WERI-Rb-1 (cell line): Measurements from ENCODE around the gene UHMK1.

Source experiments
- DNase-seq: peaks from one replicate; pipeline ENCODE4 v3.0.0-alpha.2; 2020
- H3K27ac ChIP-seq: fragments of 250-450 bp; sonication (Bioruptor Pico); 2 replicates; pipeline ENCODE4 v1.5.1; 2020; ENCODE audit warnings: mild to moderate bottlenecking, moderate library complexity
- H3K27me3 ChIP-seq: fragments of 250-450 bp; sonication (Bioruptor Pico); 2 replicates; pipeline ENCODE4 v1.5.1; 2021; ENCODE audit warnings: mild to moderate bottlenecking, low read depth, moderate library complexity; ENCODE audit not compliant: insufficient read depth, severe bottlenecking
- H3K36me3 ChIP-seq: fragments of 250-450 bp; sonication (Bioruptor Pico); 2 replicates; pipeline ENCODE4 v1.5.1; 2020; ENCODE audit warnings: mild to moderate bottlenecking, moderate library complexity
- H3K4me3 ChIP-seq: 2 replicates; pipeline ENCODE4 v1.5.1; 2011; ENCODE audit warnings: low read depth, mild to moderate bottlenecking, control low read depth, low read length
- H3K9me3 ChIP-seq: fragments of 250-450 bp; sonication (Bioruptor Pico); 2 replicates; pipeline ENCODE4 v1.5.1; 2021; ENCODE audit warnings: mild to moderate bottlenecking, moderate library complexity; ENCODE audit not compliant: severe bottlenecking
- TF ChIP-seq, protein P1 (sequence below): IDR thresholded peaks from 2 replicates; pipeline ENCODE4 v1.5.1; 2011; ENCODE audit warnings: low read depth, mild to moderate bottlenecking, control low read depth, inconsistent platforms, low read length

Gene UHMK1

DNA sequence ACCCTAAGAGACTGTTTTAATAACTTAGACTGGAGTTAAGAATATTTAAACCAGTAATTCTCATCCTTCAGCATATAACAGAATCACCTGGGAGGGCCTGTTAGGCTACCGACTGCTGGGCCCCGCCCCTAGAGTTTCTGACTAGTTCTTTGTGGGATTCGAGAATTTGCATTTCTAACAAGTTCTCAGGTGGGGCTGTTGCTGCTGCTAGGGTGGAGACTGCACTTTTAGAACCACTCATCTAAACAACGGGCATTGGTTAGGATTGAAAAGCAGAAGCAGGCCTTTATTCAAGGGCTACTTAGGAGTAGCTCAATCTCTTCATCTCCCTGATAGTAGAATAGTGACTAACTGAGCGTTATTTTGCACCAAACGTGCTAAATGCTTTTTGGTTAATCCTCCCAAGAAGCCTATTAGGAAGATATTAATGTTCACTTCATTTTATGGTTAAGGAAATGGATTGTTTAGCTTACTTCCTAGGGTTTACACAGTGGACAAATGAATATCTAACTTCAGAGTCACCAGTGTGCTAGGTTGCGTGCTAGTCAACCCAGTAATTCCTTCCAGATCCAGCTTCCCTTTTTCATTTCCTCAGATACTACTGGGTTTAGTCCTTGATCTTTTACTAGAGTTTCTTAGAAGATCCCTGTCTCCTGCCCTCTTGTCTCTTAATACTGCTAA, 32.8 kb downstream of the UHMK1 start:
- H3K36me3 ChIP-seq: peaks cover 4% of the 10 kb centered on the region; the same call in 1 of the 2 replicates
- H3K4me3 ChIP-seq: no peak overlapping the region
- H3K9me3 ChIP-seq: no peaks in the 10 kb centered on the region
- TF ChIP-seq, protein P1, sequence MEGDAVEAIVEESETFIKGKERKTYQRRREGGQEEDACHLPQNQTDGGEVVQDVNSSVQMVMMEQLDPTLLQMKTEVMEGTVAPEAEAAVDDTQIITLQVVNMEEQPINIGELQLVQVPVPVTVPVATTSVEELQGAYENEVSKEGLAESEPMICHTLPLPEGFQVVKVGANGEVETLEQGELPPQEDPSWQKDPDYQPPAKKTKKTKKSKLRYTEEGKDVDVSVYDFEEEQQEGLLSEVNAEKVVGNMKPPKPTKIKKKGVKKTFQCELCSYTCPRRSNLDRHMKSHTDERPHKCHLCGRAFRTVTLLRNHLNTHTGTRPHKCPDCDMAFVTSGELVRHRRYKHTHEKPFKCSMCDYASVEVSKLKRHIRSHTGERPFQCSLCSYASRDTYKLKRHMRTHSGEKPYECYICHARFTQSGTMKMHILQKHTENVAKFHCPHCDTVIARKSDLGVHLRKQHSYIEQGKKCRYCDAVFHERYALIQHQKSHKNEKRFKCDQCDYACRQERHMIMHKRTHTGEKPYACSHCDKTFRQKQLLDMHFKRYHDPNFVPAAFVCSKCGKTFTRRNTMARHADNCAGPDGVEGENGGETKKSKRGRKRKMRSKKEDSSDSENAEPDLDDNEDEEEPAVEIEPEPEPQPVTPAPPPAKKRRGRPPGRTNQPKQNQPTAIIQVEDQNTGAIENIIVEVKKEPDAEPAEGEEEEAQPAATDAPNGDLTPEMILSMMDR: no peak
- no peak overlapping the region for H3K27ac ChIP-seq
- no peaks in the 10 kb centered on the region for H3K27me3 ChIP-seq
- no peak for DNase-seq

DNA sequence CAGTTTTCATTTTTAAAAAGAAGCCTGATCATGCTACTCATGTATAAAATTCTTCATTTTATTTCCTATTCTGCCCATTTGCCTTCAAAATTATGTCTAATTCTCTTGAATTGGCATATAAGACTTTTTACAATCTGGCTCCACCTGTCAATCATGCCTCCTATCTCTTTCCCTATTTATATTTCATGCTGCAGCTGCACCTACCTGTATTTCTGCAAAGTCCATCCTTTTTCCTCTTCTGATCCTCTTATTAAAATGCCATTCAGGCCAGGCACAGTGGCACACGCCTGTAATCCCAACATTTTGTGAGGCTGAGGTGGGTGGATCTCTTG, 33.3 kb downstream of the UHMK1 start:
- H3K9me3 ChIP-seq: no peaks in the 10 kb centered on the region
- TF ChIP-seq, protein P1: no peak
- no peak overlapping the region for H3K4me3 ChIP-seq
- no peaks in the 10 kb centered on the region for H3K27me3 ChIP-seq
- H3K27ac ChIP-seq: no peak overlapping the region
- H3K36me3 ChIP-seq: peaks cover 4% of the 10 kb centered on the region; the same call in 1 of the 2 replicates
- DNase-seq: no peak

DNA sequence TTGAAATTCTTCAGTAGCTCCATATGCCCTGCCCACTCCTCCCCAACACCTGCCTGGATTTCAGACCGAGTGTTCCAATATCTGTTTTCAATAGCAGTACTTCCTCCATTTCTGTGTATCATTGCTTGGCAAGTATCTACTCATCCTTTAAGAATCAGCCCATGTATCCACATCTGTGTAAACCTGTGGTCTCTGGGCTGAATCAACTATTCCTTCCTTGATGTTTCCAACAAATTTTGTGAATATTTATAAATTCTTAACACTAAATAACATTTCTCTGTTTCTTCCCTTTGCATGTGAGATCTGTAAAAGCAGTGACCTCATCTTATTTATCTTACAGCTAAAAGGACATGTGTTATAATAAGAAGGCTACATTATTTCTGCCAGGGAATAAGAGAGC, 37.9 kb downstream of the UHMK1 start:
- TF ChIP-seq, protein P1: no peak
- H3K27me3 ChIP-seq: no peaks in the 10 kb centered on the region
- no peak overlapping the region for H3K27ac ChIP-seq
- DNase-seq: no peak
- H3K36me3 ChIP-seq: no peaks in the 10 kb centered on the region
- H3K9me3 ChIP-seq: no peaks in the 10 kb centered on the region
- H3K4me3 ChIP-seq: no peak overlapping the region

DNA sequence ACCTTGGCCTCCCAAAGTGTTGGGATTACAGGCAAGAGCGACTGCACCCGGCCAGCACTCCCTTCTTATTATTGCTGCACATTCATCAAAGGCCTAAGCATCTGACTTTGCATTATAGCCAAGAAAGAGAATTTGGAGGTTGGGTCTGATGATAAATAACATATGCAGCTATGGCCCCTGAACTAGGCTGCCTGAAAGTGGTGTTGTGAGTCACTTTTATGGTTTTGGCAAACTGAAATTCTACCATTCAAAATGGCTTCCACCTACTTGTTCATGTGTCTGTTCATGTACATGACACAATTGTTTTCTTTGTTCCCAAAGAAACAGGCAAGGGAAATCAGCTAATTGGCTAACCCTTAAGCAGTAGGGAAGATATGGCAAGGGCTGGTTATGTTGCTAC, 38.9 kb downstream of the UHMK1 start:
- TF ChIP-seq, protein P1: no peak
- no peak for DNase-seq
- no peak overlapping the region for H3K27ac ChIP-seq

GRCh38 chr1:162537216-162537615, 39.6 kb downstream of the UHMK1 start:
- no peak for DNase-seq
- TF ChIP-seq, protein P1: no peak

More for the DNA sequence above, 38.9 kb downstream of the UHMK1 start:
- H3K9me3 ChIP-seq: no peaks in the 10 kb centered on the region
- no peaks in the 10 kb centered on the region for H3K27me3 ChIP-seq
- H3K4me3 ChIP-seq: no peak overlapping the region
- H3K36me3 ChIP-seq: no peaks in the 10 kb centered on the region

GRCh38 chr1:162538815-162539431, 41.3 kb downstream of the UHMK1 start:
- Histone ChIP-seq H3K4me3 (no peak overlapping the region), H3K9me3 (peaks cover 4% of the 10 kb centered on the region), H3K27me3 (no peaks in the 10 kb centered on the region), H3K27ac (no peak overlapping the region), H3K36me3 (no peaks in the 10 kb centered on the region)
- no peak for DNase-seq
- TF ChIP-seq, protein P1: no peak

More at GRCh38 chr1:162537216-162537615, 39.6 kb downstream of the UHMK1 start:
- H3K27me3 ChIP-seq: no peaks in the 10 kb centered on the region
- no peaks in the 10 kb centered on the region for H3K9me3 ChIP-seq
- H3K4me3 ChIP-seq: no peak overlapping the region
- H3K27ac ChIP-seq: no peak overlapping the region
- H3K36me3 ChIP-seq: no peaks in the 10 kb centered on the region
